Measurements from ENCODE around the gene FNIP1.
"Not testable (repeated sequence)": the region's sequence is repeated elsewhere in the genome, so short reads cannot be mapped to it uniquely, and the experiment has no call there.

Gene FNIP1

GRCh38 chr5:131634996-131635683 is 161.7 kb downstream of the FNIP1 start, which contains the start of gene RAPGEF6:
TSS of gene RAPGEF6 (minus strand) at chr5:131635229. CDS start at chr5:131635030, 199 bp downstream.
- DNase-seq, result peak; percentile 93

DNA sequence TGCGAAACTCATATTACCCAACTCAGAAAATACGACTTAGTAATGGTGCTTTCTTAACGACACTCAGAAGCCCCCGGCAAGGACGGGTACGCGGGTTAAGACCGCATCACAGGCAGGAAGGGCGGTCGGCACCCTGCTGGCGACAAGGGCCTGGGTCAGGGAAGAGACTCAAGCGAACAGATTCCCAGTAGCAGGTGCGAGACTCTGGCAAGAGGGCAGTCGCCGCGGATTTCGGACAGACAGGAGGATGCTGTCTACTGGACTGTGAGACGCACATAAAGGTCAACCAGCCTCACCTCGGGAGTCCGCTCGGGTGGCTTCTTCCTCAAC is 162.2 kb downstream of the FNIP1 start:
- DNase-seq, result no peak

GRCh38 chr5:131634238-131634637 is 162.6 kb downstream of the FNIP1 start:
- no peak for DNase-seq

- no peak for DNase-seq
These were observed 163.0 kb downstream of the FNIP1 start for GRCh38 chr5:131633830-131634229.

- no peak for DNase-seq
These were observed 165.9 kb downstream of the FNIP1 start for GRCh38 chr5:131630963-131631350.

DNA sequence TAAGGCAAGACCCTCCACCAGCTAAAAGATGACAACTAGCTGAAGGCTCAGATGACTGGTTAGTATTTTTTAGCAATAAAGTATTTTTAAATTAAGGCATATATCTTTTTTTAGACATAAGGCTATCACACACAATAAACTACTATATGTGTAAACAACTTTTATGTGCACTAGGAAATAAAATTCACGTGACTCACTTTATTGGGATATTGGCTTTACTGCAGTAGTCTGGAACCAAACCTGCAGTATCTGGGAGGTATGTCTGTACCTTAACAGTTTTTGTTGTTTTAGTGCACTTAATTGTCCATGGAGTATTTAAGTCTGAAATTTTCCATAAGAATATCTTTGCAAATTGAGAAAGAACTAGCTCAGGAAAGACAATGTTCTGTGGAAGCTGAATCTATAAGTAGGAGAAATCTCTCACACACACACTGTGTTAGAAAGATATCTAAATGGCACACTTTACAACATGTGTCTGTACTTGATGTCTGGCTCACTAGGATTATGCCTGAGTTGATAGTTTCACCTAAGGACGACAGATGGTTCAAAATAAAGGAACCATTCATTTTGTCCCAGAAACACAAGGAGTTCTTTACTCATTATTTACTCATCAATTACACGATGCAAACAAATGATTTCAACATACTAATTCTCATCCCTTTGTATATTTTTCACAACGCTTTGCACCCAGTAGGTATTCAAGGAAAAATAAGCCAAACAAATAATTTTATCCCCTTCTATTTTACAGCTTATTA is 166.4 kb downstream of the FNIP1 start:
- DNase-seq, result peak; percentile 21

DNA sequence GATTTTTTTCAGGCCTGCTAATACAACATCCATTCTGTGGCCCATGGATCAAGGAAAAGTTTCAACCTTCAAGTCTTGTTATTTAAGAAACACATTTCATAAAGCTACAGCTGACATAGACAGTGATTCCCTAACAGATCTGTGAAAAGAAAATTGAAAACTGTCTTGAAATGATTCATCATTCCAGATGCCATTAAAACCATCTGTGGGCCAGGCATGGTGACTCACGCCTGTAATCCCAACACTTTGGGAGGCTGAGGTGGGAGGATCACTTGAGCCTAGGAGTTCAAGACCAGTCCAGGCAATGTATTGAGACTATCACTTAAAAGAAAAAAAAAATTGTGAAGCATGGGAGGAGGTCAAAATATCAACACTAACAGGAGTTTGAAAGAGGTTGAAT is 167.8 kb downstream of the FNIP1 start:
- DNase-seq, result no peak

- DNase-seq, result peak; percentile 8
These were observed 169.5 kb downstream of the FNIP1 start for GRCh38 chr5:131627207-131627865.

DNA sequence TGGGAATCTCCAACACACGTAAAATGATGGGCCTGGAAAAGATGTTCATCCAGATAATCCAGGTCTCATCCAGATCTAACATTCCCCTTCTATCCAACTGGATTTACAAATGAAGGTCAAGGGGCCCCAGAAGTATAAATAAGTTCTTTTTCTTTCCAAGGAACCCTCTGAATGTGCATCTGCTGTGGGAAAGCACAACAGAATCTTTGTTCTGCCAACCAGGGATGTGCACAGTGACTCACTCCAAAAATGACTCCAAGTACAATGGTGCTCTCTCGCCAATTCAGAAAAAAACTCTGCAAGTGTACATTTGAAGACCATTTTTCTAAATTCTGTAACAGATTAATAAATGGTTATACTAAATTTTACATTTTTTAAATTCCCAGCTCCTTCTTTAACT is 174.2 kb downstream of the FNIP1 start:
- DNase-seq, result no peak

- DNase-seq, result not testable (repeated sequence)
These were observed 175.7 kb downstream of the FNIP1 start for GRCh38 chr5:131621164-131621563.

GRCh38 chr5:131619102-131619501 is 177.7 kb downstream of the FNIP1 start:
- DNase-seq, result no peak

DNA sequence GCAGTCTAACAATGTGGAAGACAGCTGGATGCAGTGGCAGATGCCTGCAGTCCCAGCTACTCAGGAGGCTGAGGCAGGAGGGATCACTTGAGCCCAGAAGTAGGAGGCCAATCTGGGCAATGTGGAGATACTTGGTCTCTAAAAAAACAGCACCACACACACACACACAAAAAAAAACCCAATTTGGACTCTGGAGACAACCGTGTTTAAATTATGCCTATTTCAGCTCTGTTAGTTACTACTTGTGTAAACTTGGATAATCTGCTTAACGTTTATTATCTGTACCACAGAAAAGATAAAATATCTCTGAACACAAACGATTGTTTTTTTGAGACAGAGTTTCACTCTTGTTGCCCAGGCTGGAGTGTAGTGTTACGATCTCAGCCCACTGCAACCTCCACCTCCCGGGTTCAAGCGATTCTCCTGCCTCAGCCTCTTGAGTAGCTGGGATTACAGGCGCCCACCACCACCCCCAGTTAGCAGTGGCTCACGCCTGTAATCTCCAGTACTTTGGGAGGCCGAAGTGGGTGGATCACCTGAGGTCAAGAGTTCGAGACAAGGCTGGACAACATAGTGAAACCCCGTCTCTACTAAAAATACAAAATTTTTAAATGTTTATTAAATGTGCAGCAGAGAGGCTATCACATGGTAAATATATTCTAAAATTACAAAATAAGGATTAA is 179.5 kb downstream of the FNIP1 start:
- no peak for DNase-seq

- DNase-seq, result no peak
These were observed 180.9 kb downstream of the FNIP1 start for GRCh38 chr5:131615957-131616356.

DNA sequence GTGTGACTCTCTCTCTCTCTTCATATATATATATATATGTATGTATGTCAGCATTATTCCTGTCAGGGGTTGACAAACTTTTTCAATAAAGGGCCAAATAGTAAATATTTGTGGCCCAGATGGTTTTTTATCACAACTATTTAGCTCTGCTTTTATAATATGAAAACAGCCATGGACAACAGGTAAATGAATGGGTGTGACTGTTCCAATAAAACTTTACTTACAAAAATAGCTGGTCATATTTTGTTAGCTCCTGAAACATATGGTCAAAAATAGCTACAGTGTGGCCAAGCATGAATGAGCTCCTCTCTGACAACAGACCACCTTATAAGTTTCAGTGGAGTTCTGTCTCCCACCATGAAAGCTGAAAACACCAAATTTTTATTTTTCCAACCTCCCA is 183.4 kb downstream of the FNIP1 start:
- no peak for DNase-seq

DNA sequence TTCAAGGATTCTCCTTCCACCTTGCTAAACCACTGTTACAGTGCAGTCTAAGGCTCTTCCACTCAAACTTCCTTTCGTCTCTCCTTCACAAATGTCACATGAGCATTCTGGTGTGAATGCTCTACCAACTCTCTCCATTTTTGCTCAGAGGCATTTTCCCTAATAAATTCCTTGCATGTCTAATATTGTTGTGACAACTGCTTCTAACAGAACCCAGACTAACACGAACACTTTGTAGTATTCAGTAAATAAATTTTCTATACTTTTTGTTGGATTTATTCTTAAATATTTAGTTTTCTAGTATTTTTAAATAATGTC is 185.8 kb downstream of the FNIP1 start:
- no peak for DNase-seq

- no peak for DNase-seq
These were observed 186.4 kb downstream of the FNIP1 start for GRCh38 chr5:131610198-131611063.

GRCh38 chr5:131609774-131610173 is 187.0 kb downstream of the FNIP1 start:
- DNase-seq, result no peak

- no peak for DNase-seq
These were observed 188.2 kb downstream of the FNIP1 start for GRCh38 chr5:131608597-131608996.

GRCh38 chr5:131607903-131608540 is 188.8 kb downstream of the FNIP1 start:
- DNase-seq, result no peak

DNA sequence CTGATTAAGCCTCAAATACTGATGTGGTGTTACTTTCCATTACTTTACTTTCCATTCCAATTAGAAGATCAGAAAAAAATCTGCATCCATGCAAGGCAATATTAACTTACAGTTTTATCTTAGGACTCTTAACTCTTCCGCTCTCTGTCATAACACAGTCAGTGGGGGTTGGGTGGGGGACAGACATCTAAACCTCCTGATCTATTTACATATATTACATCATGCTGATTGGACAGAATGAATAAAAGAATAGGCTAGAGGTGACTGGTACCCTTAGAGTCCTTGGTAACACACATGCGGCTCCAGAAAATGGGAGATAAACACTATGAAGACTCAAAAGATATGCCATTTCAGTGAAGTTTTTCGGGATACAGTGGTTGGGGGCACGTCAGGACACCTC is 189.4 kb downstream of the FNIP1 start:
- DNase-seq, result no peak

- no peak for DNase-seq
These were observed 191.7 kb downstream of the FNIP1 start for GRCh38 chr5:131605086-131605485.

All from NCI-H524 treated with DMSO at 0.1 percent for 48 hours (cell line).